ENCODE measurements around the gene EFCAB13.

DNA sequence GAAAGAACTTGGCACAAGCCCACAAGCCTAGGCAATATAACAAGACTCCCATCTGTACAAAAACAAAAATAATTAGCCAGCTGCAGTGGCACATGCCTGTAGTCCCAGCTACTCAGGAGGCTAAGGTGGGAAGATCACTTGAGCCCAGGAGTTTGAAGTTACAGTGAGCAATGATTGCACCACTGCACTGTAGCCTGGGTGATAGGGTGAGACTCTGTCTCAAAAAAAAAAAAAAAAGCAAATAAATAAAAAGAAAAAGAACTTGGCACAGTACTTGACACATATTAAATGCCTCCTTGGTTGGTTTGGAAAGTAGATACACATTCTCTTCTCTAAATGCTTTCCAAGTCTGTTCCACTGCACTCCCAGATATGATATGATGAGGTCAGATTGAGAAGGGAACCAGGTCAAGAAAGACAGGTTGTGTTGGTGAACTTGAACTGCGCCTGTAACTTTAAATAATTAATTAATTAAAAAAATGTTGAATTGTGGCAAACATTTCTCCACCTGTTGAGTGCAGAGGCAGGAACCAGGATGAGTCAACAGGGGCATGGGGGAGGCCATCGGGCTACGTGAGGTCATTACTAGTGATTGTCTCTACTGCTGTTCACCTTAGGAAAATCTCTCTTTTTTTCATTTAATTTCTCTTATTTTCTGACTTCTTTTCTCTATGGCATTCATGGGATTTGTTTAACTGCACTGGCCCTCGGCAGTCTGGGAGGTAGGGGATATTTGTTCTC is 25.9 kb upstream of the EFCAB13 start:
- TF ChIP-seq, protein P1, sequence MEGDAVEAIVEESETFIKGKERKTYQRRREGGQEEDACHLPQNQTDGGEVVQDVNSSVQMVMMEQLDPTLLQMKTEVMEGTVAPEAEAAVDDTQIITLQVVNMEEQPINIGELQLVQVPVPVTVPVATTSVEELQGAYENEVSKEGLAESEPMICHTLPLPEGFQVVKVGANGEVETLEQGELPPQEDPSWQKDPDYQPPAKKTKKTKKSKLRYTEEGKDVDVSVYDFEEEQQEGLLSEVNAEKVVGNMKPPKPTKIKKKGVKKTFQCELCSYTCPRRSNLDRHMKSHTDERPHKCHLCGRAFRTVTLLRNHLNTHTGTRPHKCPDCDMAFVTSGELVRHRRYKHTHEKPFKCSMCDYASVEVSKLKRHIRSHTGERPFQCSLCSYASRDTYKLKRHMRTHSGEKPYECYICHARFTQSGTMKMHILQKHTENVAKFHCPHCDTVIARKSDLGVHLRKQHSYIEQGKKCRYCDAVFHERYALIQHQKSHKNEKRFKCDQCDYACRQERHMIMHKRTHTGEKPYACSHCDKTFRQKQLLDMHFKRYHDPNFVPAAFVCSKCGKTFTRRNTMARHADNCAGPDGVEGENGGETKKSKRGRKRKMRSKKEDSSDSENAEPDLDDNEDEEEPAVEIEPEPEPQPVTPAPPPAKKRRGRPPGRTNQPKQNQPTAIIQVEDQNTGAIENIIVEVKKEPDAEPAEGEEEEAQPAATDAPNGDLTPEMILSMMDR (IDR thresholded peaks at IDR 0.05; ENCODE audit: low read depth, low read length), result no peak
- TF ChIP-seq, protein P2, sequence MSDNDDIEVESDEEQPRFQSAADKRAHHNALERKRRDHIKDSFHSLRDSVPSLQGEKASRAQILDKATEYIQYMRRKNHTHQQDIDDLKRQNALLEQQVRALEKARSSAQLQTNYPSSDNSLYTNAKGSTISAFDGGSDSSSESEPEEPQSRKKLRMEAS (IDR thresholded peaks at IDR 0.05; ENCODE audit: low read depth, low read length), result no peak
- TF ChIP-seq POLR2A (IDR thresholded peaks at IDR 0.05; ENCODE audit: extremely low read depth, insufficient read length), result no peak

All from NB4 (cell line).